Renal pelvis (tissue), 3 donors: Measurements from ENCODE around the gene ACTL7A. TPM values are rescaled to one million over a fixed set of nuclear protein-coding genes. Genes with fewer than 3 reads are reported as not detected.

ENCODE experiments used
- polyA plus RNA-seq, 3 donors: library from polyadenylated mRNA; unstranded; fragments of 120-200 nt; gene quantifications; one replicate each; pipeline ENCODE4 v1.2.1, GENCODE V29; 2013; ENCODE audit not compliant: insufficient read length in 3 of 3

Gene ACTL7A
- polyA plus RNA-seq, 3 donors, result not detected

Other genes with a start within 250 kb of the ACTL7A start
- not detected for gene ACTL7B, start 6.3 kb upstream of the ACTL7A start, polyA plus RNA-seq
- gene ELP1, start 71.9 kb downstream of the ACTL7A start, polyA plus RNA-seq, result 10 to 100 TPM; 42.3 to 54.0 (median 48.6) TPM
- gene ABITRAM, start 72.1 kb downstream of the ACTL7A start, polyA plus RNA-seq, result 10 to 100 TPM; 27.6 to 39.5 (median 35.6) TPM
- gene CTNNAL1, start 151.2 kb downstream of the ACTL7A start, polyA plus RNA-seq, result 10 to 100 TPM; 56.9 to 58.0 (median 57.7) TPM